Hepatocyte (in vitro differentiated cells): ENCODE measurements around the gene TGIF1.

ENCODE experiments used
- CTCF ChIP-seq: fragments of 200-600 bp; sonication (generic); IDR thresholded peaks from 2 replicates; pipeline ENCODE4 v1.5.1; 2016; ENCODE audit warnings: antibody characterized with exemption, mild to moderate bottlenecking; ENCODE audit not compliant: poor library complexity
- EZH2 ChIP-seq: fragments of 200-600 bp; sonication (generic); IDR thresholded peaks from 2 replicates; pipeline ENCODE4 v1.6.1; 2016; ENCODE audit warnings: antibody characterized with exemption, mild to moderate bottlenecking, borderline replicate concordance

- peak; percentile 9 for TF ChIP-seq CTCF
- TF ChIP-seq EZH2: no peak
Measured at GRCh38 chr18:3451989-3452749, 2.2 kb downstream of the TGIF1 start.
